ENCODE results near the gene CD2. TPM values are rescaled to one million over a fixed set of nuclear protein-coding genes. Genes with fewer than 3 reads are reported as not detected.
A peak's percentile ranks its signal among the peaks of the same experiment; 100 is the strongest.

CD2 gene
- total and polyA plus RNA-seq, 7 donors, result 0.21 to 0.62 (median 0.42) TPM

DNA sequence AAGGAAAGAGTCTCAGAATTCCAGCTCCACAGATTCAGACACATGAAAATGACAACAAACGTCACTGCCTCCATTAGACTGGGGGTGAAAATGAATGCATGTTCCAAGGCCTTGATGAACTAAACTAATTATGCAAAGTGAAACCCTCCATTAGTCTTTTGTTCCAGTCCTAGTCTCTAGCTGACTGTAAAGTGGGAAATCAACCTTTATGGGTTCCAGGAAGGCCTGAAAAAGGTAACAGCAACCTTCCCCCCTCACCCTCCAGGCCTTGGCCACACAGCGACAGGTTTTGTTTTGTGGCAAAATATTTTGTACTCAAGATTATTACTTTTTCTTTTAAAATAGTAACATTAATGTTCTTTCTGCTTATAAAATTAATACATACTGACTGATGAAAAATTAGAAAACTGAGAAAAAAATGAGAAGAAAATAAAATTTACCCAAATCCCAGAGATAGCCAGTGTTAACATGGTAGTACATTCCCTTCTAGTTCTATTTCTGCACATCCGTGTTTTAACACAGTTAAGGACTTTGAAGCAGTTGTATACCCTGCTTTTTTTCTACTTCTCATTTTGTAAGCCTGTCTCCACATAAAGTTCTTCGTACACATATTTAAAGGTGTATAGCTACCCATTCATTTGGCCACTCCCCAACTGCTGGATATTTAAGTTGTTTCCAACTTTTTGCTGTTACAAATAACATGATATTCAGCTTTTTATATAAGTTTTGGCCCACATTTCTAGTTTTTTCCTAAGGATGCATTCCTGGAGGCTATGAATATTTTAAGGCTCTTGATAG is 60.9 kb downstream of the CD2 start:
- no peak overlapping the region for H3K4me3 ChIP-seq
- intact Hi-C loops (cut with DNase I), result no loop called here
- H3K9me3 ChIP-seq, result no peaks in the 10 kb centered on the region
- no peak overlapping the region for H3K27ac ChIP-seq
- H3K4me1 ChIP-seq, result no peaks in the 10 kb centered on the region
- DNase-seq (no peak), ATAC-seq (no peak)
- H3K36me3 ChIP-seq (ENCODE audit: insufficient read depth in 1 of 2, low read depth in 1 of 2), result no peaks in the 10 kb centered on the region
- TF ChIP-seq, protein P1, sequence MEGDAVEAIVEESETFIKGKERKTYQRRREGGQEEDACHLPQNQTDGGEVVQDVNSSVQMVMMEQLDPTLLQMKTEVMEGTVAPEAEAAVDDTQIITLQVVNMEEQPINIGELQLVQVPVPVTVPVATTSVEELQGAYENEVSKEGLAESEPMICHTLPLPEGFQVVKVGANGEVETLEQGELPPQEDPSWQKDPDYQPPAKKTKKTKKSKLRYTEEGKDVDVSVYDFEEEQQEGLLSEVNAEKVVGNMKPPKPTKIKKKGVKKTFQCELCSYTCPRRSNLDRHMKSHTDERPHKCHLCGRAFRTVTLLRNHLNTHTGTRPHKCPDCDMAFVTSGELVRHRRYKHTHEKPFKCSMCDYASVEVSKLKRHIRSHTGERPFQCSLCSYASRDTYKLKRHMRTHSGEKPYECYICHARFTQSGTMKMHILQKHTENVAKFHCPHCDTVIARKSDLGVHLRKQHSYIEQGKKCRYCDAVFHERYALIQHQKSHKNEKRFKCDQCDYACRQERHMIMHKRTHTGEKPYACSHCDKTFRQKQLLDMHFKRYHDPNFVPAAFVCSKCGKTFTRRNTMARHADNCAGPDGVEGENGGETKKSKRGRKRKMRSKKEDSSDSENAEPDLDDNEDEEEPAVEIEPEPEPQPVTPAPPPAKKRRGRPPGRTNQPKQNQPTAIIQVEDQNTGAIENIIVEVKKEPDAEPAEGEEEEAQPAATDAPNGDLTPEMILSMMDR (IDR thresholded peaks at IDR 0.05), result no peak
- WGBS, 3 donors, result 82 to 95% (median 86%) methylated on average over 4 of the region's 4 CpGs
- H3K27me3 ChIP-seq (ENCODE audit: insufficient read depth in 3 of 3, low read length in 2 of 3), result no peaks in the 10 kb centered on the region

DNA sequence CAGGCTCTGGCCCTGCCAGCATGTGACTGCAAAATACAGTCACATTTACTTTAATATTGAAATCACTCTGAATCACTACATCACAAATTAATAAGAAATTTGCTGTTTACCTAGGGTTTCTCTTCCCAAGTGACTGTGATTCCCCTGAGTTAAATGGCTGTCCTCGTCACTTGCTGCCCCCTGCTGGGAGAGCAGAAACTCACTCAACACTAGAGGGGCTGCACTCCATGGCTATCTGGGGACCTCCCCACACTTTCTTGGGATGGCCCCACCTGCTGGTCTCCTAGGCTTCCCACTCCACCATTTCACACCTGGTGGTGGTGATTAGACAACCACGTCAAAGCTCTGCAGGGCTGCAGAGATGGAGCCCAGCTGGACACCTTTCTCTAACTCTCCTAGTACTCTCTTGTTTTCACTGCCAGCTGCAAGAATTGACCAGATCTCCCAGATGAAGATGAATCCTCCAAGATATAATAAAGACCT is 63.4 kb downstream of the CD2 start:
- Histone ChIP-seq H3K4me3 (no peak overlapping the region), H3K27me3 (ENCODE audit: insufficient read depth in 3 of 3, low read length in 2 of 3) (no peaks in the 10 kb centered on the region), H3K9me3 (no peaks in the 10 kb centered on the region), H3K27ac (no peak overlapping the region), H3K4me1 (no peaks in the 10 kb centered on the region), H3K36me3 (ENCODE audit: insufficient read depth in 1 of 2, low read depth in 1 of 2) (no peaks in the 10 kb centered on the region)
- intact Hi-C loops (cut with DNase I), result no loop called here
- ATAC-seq (no peak), DNase-seq (no peak)
- 61 to 72% (median 69%) methylated on average over 2 of the region's 2 CpGs for WGBS, 3 donors
- TF ChIP-seq, protein P1 (IDR thresholded peaks at IDR 0.05), result peak; percentile 28

Other genes with a start within 250 kb of the CD2 start
- 1 to 10 TPM; 4.7 to 8.9 (median 5.4) TPM for gene CD58, start 183.4 kb upstream of the CD2 start, total RNA-seq
- gene CD58, start 183.4 kb upstream of the CD2 start, polyA plus RNA-seq, result 10 to 100 TPM in 2 of 3 donors, 1 to 10 TPM in 1; 7.8 to 11.9 (median 11.8) TPM
- 1 to 10 TPM in 1 of 4 donors, under 1 TPM in 3; 0.40 to 1.2 (median 0.64) TPM for gene IGSF3, start 86.7 kb upstream of the CD2 start, total RNA-seq
- under 1 TPM; 0.34 to 0.52 (median 0.49) TPM for gene IGSF3, start 86.7 kb upstream of the CD2 start, polyA plus RNA-seq
- 1 to 10 TPM; 2.3 to 8.1 (median 4.5) TPM for gene PTGFRN, start 155.5 kb downstream of the CD2 start, total RNA-seq
- gene PTGFRN, start 155.5 kb downstream of the CD2 start, polyA plus RNA-seq, result 1 to 10 TPM in 2 of 3 donors, under 1 TPM in 1; 0.79 to 1.6 (median 1.5) TPM
- under 1 TPM in 3 of 4 donors, not detected in 1; 0.18 to 0.77 (median 0.39) TPM for gene CD101, start 247.3 kb downstream of the CD2 start, total RNA-seq
- gene CD101, start 247.3 kb downstream of the CD2 start, polyA plus RNA-seq, result 1 to 10 TPM in 1 of 3 donors, under 1 TPM in 2; 0.03 to 1.0 (median 0.04) TPM